ENCODE results near the gene SLC7A7. TPM values are rescaled to one million over a fixed set of nuclear protein-coding genes. Genes with fewer than 3 reads are reported as not detected.
"Not testable (repeated sequence)": the region's sequence is repeated elsewhere in the genome, so short reads cannot be mapped to it uniquely, and the experiment has no call there.

SLC7A7 gene
- total RNA-seq, 1 donor from 2014 or later: 7.4 TPM

DNA sequence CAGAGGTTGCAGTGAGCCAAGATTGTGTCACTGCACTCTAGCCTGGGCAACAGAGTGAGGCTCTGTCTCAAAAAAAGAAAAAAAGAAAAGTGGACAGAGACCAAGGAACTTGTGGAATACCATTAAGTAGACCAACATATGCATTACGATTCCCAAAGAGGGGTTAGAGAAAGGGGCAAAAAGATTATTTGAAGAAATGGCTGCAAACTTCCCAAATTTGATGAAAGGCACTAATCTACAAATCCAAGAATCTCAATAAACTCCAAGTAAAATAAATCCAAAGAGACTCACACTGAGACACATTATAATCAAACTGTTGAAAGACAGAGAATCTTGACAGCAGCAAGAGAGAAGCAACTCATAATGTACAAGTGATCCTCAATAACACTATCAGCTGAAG, 53.5 kb downstream of the SLC7A7 start:
- Histone ChIP-seq H3K36me3 (peaks cover 0 to 10% of the 10 kb centered on the region in 2 donors), H3K27ac (no peak overlapping the region), H3K9me3 (peaks cover 4% of the 10 kb centered on the region), H3K4me3 (no peak overlapping the region), H3K27me3 (no peaks in the 10 kb centered on the region), H3K4me1 (peaks cover 10% of the 10 kb centered on the region)
- no peak for TF ChIP-seq POLR2AphosphoS5 (IDR thresholded peaks at IDR 0.05; ENCODE audit: insufficient read depth in 1 of 2, low read depth in 1 of 2)
- TF ChIP-seq POLR2A (IDR thresholded peaks at IDR 0.05): no peak
- TF ChIP-seq, protein P1, sequence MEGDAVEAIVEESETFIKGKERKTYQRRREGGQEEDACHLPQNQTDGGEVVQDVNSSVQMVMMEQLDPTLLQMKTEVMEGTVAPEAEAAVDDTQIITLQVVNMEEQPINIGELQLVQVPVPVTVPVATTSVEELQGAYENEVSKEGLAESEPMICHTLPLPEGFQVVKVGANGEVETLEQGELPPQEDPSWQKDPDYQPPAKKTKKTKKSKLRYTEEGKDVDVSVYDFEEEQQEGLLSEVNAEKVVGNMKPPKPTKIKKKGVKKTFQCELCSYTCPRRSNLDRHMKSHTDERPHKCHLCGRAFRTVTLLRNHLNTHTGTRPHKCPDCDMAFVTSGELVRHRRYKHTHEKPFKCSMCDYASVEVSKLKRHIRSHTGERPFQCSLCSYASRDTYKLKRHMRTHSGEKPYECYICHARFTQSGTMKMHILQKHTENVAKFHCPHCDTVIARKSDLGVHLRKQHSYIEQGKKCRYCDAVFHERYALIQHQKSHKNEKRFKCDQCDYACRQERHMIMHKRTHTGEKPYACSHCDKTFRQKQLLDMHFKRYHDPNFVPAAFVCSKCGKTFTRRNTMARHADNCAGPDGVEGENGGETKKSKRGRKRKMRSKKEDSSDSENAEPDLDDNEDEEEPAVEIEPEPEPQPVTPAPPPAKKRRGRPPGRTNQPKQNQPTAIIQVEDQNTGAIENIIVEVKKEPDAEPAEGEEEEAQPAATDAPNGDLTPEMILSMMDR (IDR thresholded peaks at IDR 0.05): no peak
- intact Hi-C loops (cut with DNase I): no loop called here
- DNase-seq (ENCODE audit: extremely low spot score in 2 of 2): no peak

DNA sequence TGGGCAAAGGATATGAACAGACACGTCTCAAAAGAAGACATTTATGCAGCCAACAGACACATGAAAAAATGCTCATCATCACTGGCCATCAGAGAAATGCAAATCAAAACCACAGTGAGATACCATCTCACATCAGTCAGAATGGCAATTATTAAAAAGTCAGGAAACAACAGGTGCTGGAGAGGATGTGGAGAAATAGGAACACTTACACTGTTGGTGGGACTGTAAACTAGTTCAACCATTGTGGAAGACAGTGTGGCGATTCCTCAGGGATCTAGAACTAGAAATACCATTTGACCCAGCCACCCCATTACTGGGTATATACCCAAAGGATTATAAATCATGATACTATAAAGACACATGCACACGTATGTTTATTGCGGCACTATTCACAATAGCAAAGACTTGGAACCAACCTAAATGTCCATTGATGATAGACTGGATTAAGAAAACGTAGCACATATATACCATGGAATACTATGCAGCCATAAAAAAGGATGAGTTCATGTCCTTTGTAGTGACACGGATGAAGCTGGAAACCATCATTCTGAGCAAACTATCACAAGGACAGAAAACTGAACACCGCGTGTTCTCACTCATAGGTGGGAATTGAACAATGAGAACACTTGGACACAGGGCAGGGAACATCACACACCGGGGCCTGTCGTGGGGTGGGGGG, 57.1 kb downstream of the SLC7A7 start:
- intact Hi-C loops (cut with DNase I); H3K36me3 ChIP-seq; DNase-seq (ENCODE audit: extremely low spot score in 2 of 2): not testable (repeated sequence)

GRCh38 chr14:22753586-22753985, 61.6 kb downstream of the SLC7A7 start:
- Histone ChIP-seq H3K4me1 (no peaks in the 10 kb centered on the region), H3K4me3 (no peak overlapping the region), H3K27me3 (no peaks in the 10 kb centered on the region), H3K36me3 (no peaks in the 10 kb centered on the region), H3K9me3 (no peaks in the 10 kb centered on the region), H3K27ac (no peak overlapping the region)
- no peak for TF ChIP-seq POLR2AphosphoS5 (IDR thresholded peaks at IDR 0.05; ENCODE audit: insufficient read depth in 1 of 2, low read depth in 1 of 2)
- TF ChIP-seq POLR2A (IDR thresholded peaks at IDR 0.05): no peak
- TF ChIP-seq, protein P1 (IDR thresholded peaks at IDR 0.05): no peak
- DNase-seq (ENCODE audit: extremely low spot score in 2 of 2): no peak
- intact Hi-C loops (cut with DNase I): no loop called here

More for the DNA sequence above, 57.1 kb downstream of the SLC7A7 start:
- not testable (repeated sequence) for H3K27me3 ChIP-seq, H3K4me1 ChIP-seq, H3K27ac ChIP-seq, H3K9me3 ChIP-seq, H3K4me3 ChIP-seq

- no peak for TF ChIP-seq POLR2AphosphoS5 (IDR thresholded peaks at IDR 0.05; ENCODE audit: insufficient read depth in 1 of 2, low read depth in 1 of 2)
- TF ChIP-seq, protein P1 (IDR thresholded peaks at IDR 0.05): no peak
- H3K4me1 ChIP-seq: no peaks in the 10 kb centered on the region
- no peaks in the 10 kb centered on the region for H3K36me3 ChIP-seq
- no peaks in the 10 kb centered on the region for H3K27me3 ChIP-seq
- H3K27ac ChIP-seq: no peak overlapping the region
- no peaks in the 10 kb centered on the region for H3K9me3 ChIP-seq
- no peak for DNase-seq (ENCODE audit: extremely low spot score in 2 of 2)
- intact Hi-C loops (cut with DNase I): no loop called here
- no peak overlapping the region for H3K4me3 ChIP-seq
Observed at GRCh38 chr14:22752422-22752821, 62.8 kb downstream of the SLC7A7 start.

GRCh38 chr14:22748631-22749068, 66.6 kb downstream of the SLC7A7 start:
- H3K27ac ChIP-seq: no peak overlapping the region
- no peak overlapping the region for H3K4me3 ChIP-seq
- H3K9me3 ChIP-seq: no peaks in the 10 kb centered on the region
- no peak for TF ChIP-seq POLR2AphosphoS5 (IDR thresholded peaks at IDR 0.05; ENCODE audit: insufficient read depth in 1 of 2, low read depth in 1 of 2)
- TF ChIP-seq POLR2A (IDR thresholded peaks at IDR 0.05): no peak
- TF ChIP-seq, protein P1 (IDR thresholded peaks at IDR 0.05): no peak
- H3K27me3 ChIP-seq: no peaks in the 10 kb centered on the region
- H3K36me3 ChIP-seq: no peaks in the 10 kb centered on the region
- no peaks in the 10 kb centered on the region for H3K4me1 ChIP-seq
- intact Hi-C loops (cut with DNase I): no loop called here
- no peak for DNase-seq (ENCODE audit: extremely low spot score in 2 of 2)
